WTC11 (cell line): ENCODE measurements around the gene RABL2A.
"Not testable (repeated sequence)": the region's sequence is repeated elsewhere in the genome, so short reads cannot be mapped to it uniquely, and the experiment has no call there.

Source experiments
- CBFB ChIP-seq: sonication (generic); formaldehyde crosslinking; IDR thresholded peaks from 2 replicates; pipeline ENCODE4 v1.8.1; 2022; ENCODE audit warnings: mild to moderate bottlenecking, low read depth, missing genetic modification reagents
- ESRRA ChIP-seq: sonication (generic); formaldehyde crosslinking; IDR thresholded peaks from 2 replicates; pipeline ENCODE4 v1.8.1; 2022; ENCODE audit warnings: mild to moderate bottlenecking, missing genetic modification reagents, borderline replicate concordance
- NR1H2 ChIP-seq: sonication (generic); formaldehyde crosslinking; IDR thresholded peaks from 2 replicates; pipeline ENCODE4 v1.9.0; 2021; ENCODE audit warnings: mild to moderate bottlenecking, moderate library complexity, missing genetic modification reagents
- ZNF219 ChIP-seq: sonication (generic); formaldehyde crosslinking; IDR thresholded peaks from 2 replicates; pipeline ENCODE4 v1.8.0; 2023; ENCODE audit warnings: missing genetic modification reagents, mild to moderate bottlenecking, borderline replicate concordance
- TF ChIP-seq, protein P1 (sequence below): sonication (generic); formaldehyde crosslinking; IDR thresholded peaks from 2 replicates; pipeline ENCODE4 v1.8.0; 2022; ENCODE audit warnings: mild to moderate bottlenecking, missing genetic modification reagents
- TF ChIP-seq, protein P2 (sequence below): fragments of 200-600 bp; IDR thresholded peaks from 2 replicates; pipeline ENCODE4 v1.8.0; 2022; ENCODE audit warnings: antibody characterized with exemption
- TF ChIP-seq, protein P3 (sequence below): sonication (generic); formaldehyde crosslinking; IDR thresholded peaks from 2 replicates; pipeline ENCODE4 v1.8.1; 2023; ENCODE audit warnings: mild to moderate bottlenecking, moderate library complexity, missing genetic modification reagents
- TF ChIP-seq, protein P4 (sequence below): sonication (generic); formaldehyde crosslinking; IDR thresholded peaks from 2 replicates; pipeline ENCODE4 v1.8.1; 2023; ENCODE audit warnings: mild to moderate bottlenecking, missing genetic modification reagents, moderate library complexity
- TF ChIP-seq, protein P5 (sequence below): sonication (generic); formaldehyde crosslinking; IDR thresholded peaks from 2 replicates; pipeline ENCODE4 v1.8.0; 2023; ENCODE audit warnings: missing genetic modification reagents
- TF ChIP-seq, protein P6 (sequence below): sonication (generic); formaldehyde crosslinking; IDR thresholded peaks from 2 replicates; pipeline ENCODE4 v1.8.1; 2022; ENCODE audit warnings: missing genetic modification reagents, borderline replicate concordance

DNA sequence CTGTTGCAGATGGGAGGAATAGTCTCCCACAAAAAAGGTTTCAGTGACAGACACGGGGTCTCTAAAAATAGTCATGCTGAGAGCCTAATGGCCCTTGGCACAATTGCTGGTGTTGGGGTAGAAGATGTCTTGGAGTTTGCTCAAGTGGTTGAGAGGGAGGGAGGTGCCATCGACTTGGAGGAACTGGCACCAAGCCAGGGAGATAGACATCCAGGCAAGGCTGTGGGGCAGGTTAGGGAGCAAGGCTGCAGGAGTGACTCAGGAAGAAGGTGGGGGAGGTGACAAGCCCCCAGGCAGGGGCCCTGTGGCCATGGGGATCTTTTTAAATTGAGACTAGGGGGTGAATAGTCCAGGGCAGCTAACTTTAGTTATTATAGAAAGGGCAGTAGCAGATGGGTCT, 27.9 kb upstream of the RABL2A start:
- TF ChIP-seq, protein P1, sequence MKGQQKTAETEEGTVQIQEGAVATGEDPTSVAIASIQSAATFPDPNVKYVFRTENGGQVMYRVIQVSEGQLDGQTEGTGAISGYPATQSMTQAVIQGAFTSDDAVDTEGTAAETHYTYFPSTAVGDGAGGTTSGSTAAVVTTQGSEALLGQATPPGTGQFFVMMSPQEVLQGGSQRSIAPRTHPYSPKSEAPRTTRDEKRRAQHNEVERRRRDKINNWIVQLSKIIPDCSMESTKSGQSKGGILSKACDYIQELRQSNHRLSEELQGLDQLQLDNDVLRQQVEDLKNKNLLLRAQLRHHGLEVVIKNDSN (CRISPR knock-in tag): not testable (repeated sequence)
- TF ChIP-seq, protein P2, sequence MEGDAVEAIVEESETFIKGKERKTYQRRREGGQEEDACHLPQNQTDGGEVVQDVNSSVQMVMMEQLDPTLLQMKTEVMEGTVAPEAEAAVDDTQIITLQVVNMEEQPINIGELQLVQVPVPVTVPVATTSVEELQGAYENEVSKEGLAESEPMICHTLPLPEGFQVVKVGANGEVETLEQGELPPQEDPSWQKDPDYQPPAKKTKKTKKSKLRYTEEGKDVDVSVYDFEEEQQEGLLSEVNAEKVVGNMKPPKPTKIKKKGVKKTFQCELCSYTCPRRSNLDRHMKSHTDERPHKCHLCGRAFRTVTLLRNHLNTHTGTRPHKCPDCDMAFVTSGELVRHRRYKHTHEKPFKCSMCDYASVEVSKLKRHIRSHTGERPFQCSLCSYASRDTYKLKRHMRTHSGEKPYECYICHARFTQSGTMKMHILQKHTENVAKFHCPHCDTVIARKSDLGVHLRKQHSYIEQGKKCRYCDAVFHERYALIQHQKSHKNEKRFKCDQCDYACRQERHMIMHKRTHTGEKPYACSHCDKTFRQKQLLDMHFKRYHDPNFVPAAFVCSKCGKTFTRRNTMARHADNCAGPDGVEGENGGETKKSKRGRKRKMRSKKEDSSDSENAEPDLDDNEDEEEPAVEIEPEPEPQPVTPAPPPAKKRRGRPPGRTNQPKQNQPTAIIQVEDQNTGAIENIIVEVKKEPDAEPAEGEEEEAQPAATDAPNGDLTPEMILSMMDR: not testable (repeated sequence)
- not testable (repeated sequence) for TF ChIP-seq ESRRA; ZNF219; NR1H2 (CRISPR knock-in tag); CBFB (CRISPR knock-in tag)
- TF ChIP-seq, protein P3, sequence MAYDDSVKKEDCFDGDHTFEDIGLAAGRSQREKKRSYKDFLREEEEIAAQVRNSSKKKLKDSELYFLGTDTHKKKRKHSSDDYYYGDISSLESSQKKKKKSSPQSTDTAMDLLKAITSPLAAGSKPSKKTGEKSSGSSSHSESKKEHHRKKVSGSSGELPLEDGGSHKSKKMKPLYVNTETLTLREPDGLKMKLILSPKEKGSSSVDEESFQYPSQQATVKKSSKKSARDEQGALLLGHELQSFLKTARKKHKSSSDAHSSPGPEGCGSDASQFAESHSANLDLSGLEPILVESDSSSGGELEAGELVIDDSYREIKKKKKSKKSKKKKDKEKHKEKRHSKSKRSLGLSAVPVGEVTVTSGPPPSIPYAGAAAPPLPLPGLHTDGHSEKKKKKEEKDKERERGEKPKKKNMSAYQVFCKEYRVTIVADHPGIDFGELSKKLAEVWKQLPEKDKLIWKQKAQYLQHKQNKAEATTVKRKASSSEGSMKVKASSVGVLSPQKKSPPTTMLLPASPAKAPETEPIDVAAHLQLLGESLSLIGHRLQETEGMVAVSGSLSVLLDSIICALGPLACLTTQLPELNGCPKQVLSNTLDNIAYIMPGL (CRISPR knock-in tag): not testable (repeated sequence)
- TF ChIP-seq, protein P4, sequence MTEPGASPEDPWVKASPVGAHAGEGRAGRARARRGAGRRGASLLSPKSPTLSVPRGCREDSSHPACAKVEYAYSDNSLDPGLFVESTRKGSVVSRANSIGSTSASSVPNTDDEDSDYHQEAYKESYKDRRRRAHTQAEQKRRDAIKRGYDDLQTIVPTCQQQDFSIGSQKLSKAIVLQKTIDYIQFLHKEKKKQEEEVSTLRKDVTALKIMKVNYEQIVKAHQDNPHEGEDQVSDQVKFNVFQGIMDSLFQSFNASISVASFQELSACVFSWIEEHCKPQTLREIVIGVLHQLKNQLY (CRISPR knock-in tag): not testable (repeated sequence)
- TF ChIP-seq, protein P5, sequence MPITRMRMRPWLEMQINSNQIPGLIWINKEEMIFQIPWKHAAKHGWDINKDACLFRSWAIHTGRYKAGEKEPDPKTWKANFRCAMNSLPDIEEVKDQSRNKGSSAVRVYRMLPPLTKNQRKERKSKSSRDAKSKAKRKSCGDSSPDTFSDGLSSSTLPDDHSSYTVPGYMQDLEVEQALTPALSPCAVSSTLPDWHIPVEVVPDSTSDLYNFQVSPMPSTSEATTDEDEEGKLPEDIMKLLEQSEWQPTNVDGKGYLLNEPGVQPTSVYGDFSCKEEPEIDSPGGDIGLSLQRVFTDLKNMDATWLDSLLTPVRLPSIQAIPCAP: not testable (repeated sequence)
- TF ChIP-seq, protein P6, sequence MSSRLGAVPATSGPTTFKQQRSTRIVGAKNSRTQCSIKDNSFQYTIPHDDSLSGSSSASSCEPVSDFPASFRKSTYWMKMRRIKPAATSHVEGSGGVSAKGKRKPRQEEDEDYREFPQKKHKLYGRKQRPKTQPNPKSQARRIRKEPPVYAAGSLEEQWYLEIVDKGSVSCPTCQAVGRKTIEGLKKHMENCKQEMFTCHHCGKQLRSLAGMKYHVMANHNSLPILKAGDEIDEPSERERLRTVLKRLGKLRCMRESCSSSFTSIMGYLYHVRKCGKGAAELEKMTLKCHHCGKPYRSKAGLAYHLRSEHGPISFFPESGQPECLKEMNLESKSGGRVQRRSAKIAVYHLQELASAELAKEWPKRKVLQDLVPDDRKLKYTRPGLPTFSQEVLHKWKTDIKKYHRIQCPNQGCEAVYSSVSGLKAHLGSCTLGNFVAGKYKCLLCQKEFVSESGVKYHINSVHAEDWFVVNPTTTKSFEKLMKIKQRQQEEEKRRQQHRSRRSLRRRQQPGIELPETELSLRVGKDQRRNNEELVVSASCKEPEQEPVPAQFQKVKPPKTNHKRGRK (CRISPR knock-in tag): not testable (repeated sequence)
